Lung (tissue), 12 donors: ENCODE data around the gene DDX1. TPM values are rescaled to one million over a fixed set of nuclear protein-coding genes. Genes with fewer than 3 reads are reported as not detected.

Experiments used
- ATAC-seq: fragments of 200-7000 bp; cut with Tn5 transposase; one replicate; pipeline ENCODE4 v1.9.1; 2020; ENCODE audit warnings: moderate number of reproducible peaks; ENCODE audit not compliant: insufficient read depth, low FRiP score
- DNase-seq, 3 donors: peaks; one replicate each; pipeline ENCODE4 v3.0.0-alpha.2; 2013 to 2017
- H3K27ac ChIP-seq, 2 donors: one replicate each; pipeline ENCODE4 v1.5.1; 2013; ENCODE audit warnings: mild to moderate bottlenecking in 2 of 2, moderate library complexity in 2 of 2, control low read depth in 1 of 2, inconsistent platforms in 1 of 2, low read depth in 1 of 2, low read length in 1 of 2
- H3K27me3 ChIP-seq, 3 donors: one replicate each; pipeline ENCODE4 v1.5.1; 2013; ENCODE audit warnings: low read length in 2 of 3; ENCODE audit not compliant: control insufficient read depth in 3 of 3, insufficient read depth in 3 of 3
- H3K36me3 ChIP-seq, 4 donors: one replicate each; pipeline ENCODE4 v1.5.1; 2013; ENCODE audit warnings: low read length in 4 of 4, mild to moderate bottlenecking in 1 of 4, moderate library complexity in 1 of 4; ENCODE audit not compliant: control insufficient read depth in 4 of 4, insufficient read depth in 4 of 4
- H3K4me1 ChIP-seq, 5 donors: one replicate each; pipeline ENCODE4 v1.5.1; 2013; ENCODE audit warnings: low read length in 5 of 5, mild to moderate bottlenecking in 2 of 5, moderate library complexity in 1 of 5; ENCODE audit not compliant: control insufficient read depth in 5 of 5, insufficient read depth in 5 of 5
- H3K4me3 ChIP-seq: one replicate; pipeline ENCODE4 v1.5.1; 2013; ENCODE audit warnings: mild to moderate bottlenecking, control low read depth, moderate library complexity
- H3K9ac ChIP-seq, 2 donors: one replicate each; pipeline ENCODE4 v1.5.1; 2013; ENCODE audit warnings: low read length in 2 of 2, control low read depth in 1 of 2; ENCODE audit not compliant: insufficient read depth in 1 of 2
- H3K9me3 ChIP-seq, 4 donors: one replicate each; pipeline ENCODE4 v1.5.1; 2013; ENCODE audit warnings: low read length in 3 of 4, mild to moderate bottlenecking in 1 of 4, moderate library complexity in 1 of 4; ENCODE audit not compliant: control insufficient read depth in 4 of 4, insufficient read depth in 3 of 4
- CTCF ChIP-seq: IDR thresholded peaks from 2 replicates; pipeline ENCODE4 v1.5.1; 2012; ENCODE audit warnings: mild to moderate bottlenecking; ENCODE audit errors: control extremely low read depth, extremely low read depth
- WGBS, 2 donors: extraction: QIAGEN DNeasy Blood & Tissue Kit; methylation state at CpG; one replicate each; pipeline ENCODE4 v1.1.7; 2013; 5-methylcytosine and 5-hydroxymethylcytosine counted together
- polyA plus RNA-seq, 2 donors: library from polyadenylated mRNA; stranded (reverse); fragments of 200-250 nt; gene quantifications; one replicate each; pipeline ENCODE4 v1.2.1, GENCODE V29; 2013
- total RNA-seq, 2 donors: library from RNA; depleted of rRNA in 1 of 2; stranded (reverse); fragments of >200 nt in 1 of 2; gene quantifications; one replicate each; pipeline ENCODE4 v1.2.1, GENCODE V29; 2014 to 2021
- donor health status: control.
- donor health status: control.
- donor health status: Bipolar disorder and iron deficiency.
- donor health status: healthy.
- donor health status: DM: yes; HTN: yes; CAD: no.

The DDX1 gene
- total and polyA plus RNA-seq, 4 donors = 53.7 to 85.2 (median 60.5) TPM

- ATAC-seq (no peak), DNase-seq (no peak)
- WGBS, 2 donors = 66 to 74% methylated on average over 2 of the region's 2 CpGs
- no peak for TF ChIP-seq CTCF
- Histone ChIP-seq H3K9ac (no peak overlapping the region), H3K27ac (no peak overlapping the region), H3K4me1 (peaks cover 0 to 26% (median 3%) of the 10 kb centered on the region in 5 donors), H3K4me3 (no peak overlapping the region), H3K36me3 (no peaks in the 10 kb centered on the region), H3K9me3 (no peaks in the 10 kb centered on the region), H3K27me3 (no peaks in the 10 kb centered on the region)
Measured at GRCh38 chr2:15670981-15671380, 79.3 kb downstream of the DDX1 start.

- no peak overlapping the region for H3K27ac ChIP-seq
- ATAC-seq = no peak
- no peak overlapping the region for H3K4me3 ChIP-seq
- H3K27me3 ChIP-seq = no peaks in the 10 kb centered on the region
- peaks cover 0 to 26% (median 3%) of the 10 kb centered on the region in 5 donors for H3K4me1 ChIP-seq
- H3K9me3 ChIP-seq = no peaks in the 10 kb centered on the region
- no peak for TF ChIP-seq CTCF
- no peak for DNase-seq
- H3K36me3 ChIP-seq = no peaks in the 10 kb centered on the region
- H3K9ac ChIP-seq = no peak overlapping the region
Measured at GRCh38 chr2:15671409-15671808, 79.7 kb downstream of the DDX1 start.

- Histone ChIP-seq H3K9me3 (no peaks in the 10 kb centered on the region), H3K27me3 (no peaks in the 10 kb centered on the region), H3K4me1 (peaks cover 0 to 22% (median 3%) of the 10 kb centered on the region in 5 donors), H3K27ac (no peak overlapping the region), H3K9ac (no peak overlapping the region), H3K36me3 (no peaks in the 10 kb centered on the region), H3K4me3 (no peak overlapping the region)
- WGBS, 2 donors = 96 to 97% methylated on average over 9 of the region's 9 CpGs
- no peak for TF ChIP-seq CTCF
- ATAC-seq (no peak), DNase-seq (no peak)
Measured at GRCh38 chr2:15671842-15672815, 80.5 kb downstream of the DDX1 start.
